Right lobe of liver (tissue), 4 donors: Measurements from ENCODE around the gene COL5A1.

Experiments
- CTCF ChIP-seq, 4 donors: fragments of 200-600 bp in 3 of 4; fragments of 450-650 bp in 1 of 4; IDR thresholded peaks; one replicate each; pipeline versions ENCODE4 v1.5.1 to v1.8.0; 2016 to 2022; ENCODE audit warnings: antibody characterized with exemption in 4 of 4, mild to moderate bottlenecking in 2 of 4
- POLR2A ChIP-seq: fragments of 450-650 bp; IDR thresholded peaks from one replicate; pipeline ENCODE4 v1.6.1; 2017; ENCODE audit warnings: antibody characterized with exemption, mild to moderate bottlenecking
- donor health status: DM: no; HTN: no; CAD: no.
- donor health status: DM: no; HTN: no; CAD: no.
- donor health status: DM: no; HTN: yes; CAD: no.

GRCh38 chr9:134650431-134651190 is 9.0 kb downstream of the COL5A1 start:
- TF ChIP-seq CTCF (IDR thresholded peaks at IDR 0.05): no peak
- TF ChIP-seq POLR2A: no peak
